ENCODE data around the gene FAM228A. TPM values are rescaled to one million over a fixed set of nuclear protein-coding genes. Genes with fewer than 3 reads are reported as not detected.

Gene FAM228A
- total RNA-seq, 1 experiment from 2014 or later: not detected

GRCh38 chr2:24225499-24226242 is 50.8 kb downstream of the FAM228A start:
- no peak for DNase-seq (ENCODE audit: low read depth)

- DNase-seq (ENCODE audit: low read depth): peak; percentile 13
Measured at GRCh38 chr2:24228470-24228869, 53.6 kb downstream of the FAM228A start.

- peak; percentile 13 for DNase-seq (ENCODE audit: low read depth)
Measured at GRCh38 chr2:24231461-24231881, 56.6 kb downstream of the FAM228A start.

DNA sequence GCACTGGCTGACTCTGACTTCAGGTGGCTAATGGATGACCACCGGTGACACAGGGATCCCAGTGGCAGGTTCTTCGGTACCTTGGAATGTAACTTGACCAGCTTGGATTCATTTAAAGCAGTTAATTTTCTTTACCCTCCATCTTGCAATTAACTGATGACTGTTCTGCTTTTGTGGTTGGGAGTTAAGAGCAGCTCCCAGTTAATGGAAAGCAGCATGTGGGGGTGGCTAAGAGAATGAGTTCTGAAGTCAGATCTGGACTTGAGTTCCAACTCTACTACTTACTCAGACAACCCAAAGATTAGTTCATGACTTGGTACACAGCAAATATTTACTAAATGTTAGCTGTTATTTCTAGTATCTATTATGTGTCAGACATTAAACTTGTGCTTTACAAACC is 58.5 kb downstream of the FAM228A start:
- DNase-seq (ENCODE audit: low read depth): no peak

GRCh38 chr2:24237313-24237712 is 62.5 kb downstream of the FAM228A start:
- DNase-seq (ENCODE audit: low read depth): no peak

GRCh38 chr2:24238158-24238557 is 63.3 kb downstream of the FAM228A start:
- DNase-seq (ENCODE audit: low read depth): no peak

DNA sequence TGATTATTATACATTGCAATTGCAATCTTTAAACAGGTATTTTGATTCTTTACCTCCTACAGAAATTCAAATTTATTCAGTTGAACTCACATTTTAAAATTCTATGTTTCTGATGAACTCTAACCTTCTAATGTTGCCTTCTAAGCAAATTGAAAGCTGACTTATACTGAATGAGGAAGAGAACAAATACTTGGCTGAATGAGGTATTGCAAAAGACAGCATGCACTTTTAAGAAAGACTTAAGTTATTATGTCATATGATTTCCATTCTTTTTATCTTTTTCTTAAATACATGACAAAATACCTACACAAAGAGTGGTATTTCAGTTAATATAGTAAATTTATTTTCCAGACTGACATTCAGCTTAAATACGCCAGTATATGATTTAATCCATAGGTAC is 64.7 kb downstream of the FAM228A start:
- no peak for DNase-seq (ENCODE audit: low read depth)

Other genes starting within 250 kb of the FAM228A start
- gene ATAD2B, start 247.9 kb upstream of the FAM228A start, total RNA-seq (2014; rRNA removed; shearing (Covaris generic)): 2.9 and 3.8 TPM in 2 replicates
- gene UBXN2A, start 234.6 kb upstream of the FAM228A start, total RNA-seq (2014; rRNA removed; shearing (Covaris generic)): 8.8 and 18.8 TPM in 2 replicates
- not detected in 2 replicates for gene MFSD2B, start 165.0 kb upstream of the FAM228A start, total RNA-seq (2014; rRNA removed; shearing (Covaris generic))
- 12.1 and 12.8 TPM in 2 replicates for gene WDCP, start 127.7 kb upstream of the FAM228A start, total RNA-seq (2014; rRNA removed; shearing (Covaris generic))
- gene FKBP1B, start 125.3 kb upstream of the FAM228A start, total RNA-seq (2014; rRNA removed; shearing (Covaris generic)): 6.6 and 9.7 TPM in 2 replicates
- 302 and 310 TPM in 2 replicates for gene SF3B6, start 98.7 kb upstream of the FAM228A start, total RNA-seq (2014; rRNA removed; shearing (Covaris generic))
- 3.1 and 8.8 TPM in 2 replicates for gene TP53I3, start 90.2 kb upstream of the FAM228A start, total RNA-seq (2014; rRNA removed; shearing (Covaris generic))
- 0.12 TPM in 1 of 2 replicates, not detected in the other for gene PFN4, start 51.7 kb upstream of the FAM228A start, total RNA-seq (2014; rRNA removed; shearing (Covaris generic))
- gene FAM228B, start 51.6 kb upstream of the FAM228A start, total RNA-seq (2014; rRNA removed; shearing (Covaris generic)): 1.8 and 3.2 TPM in 2 replicates
- gene ITSN2, start 185.5 kb downstream of the FAM228A start, total RNA-seq (2014; rRNA removed; shearing (Covaris generic)): 10.1 and 13.5 TPM in 2 replicates